Astrocyte of the cerebellum (primary cell): ENCODE results near the gene SNAPC4.

Experiments used
- DNase-seq: peaks from one replicate; pipeline ENCODE4 v3.0.0-alpha.2; 2011; ENCODE audit warnings: low read depth
- H3K4me3 ChIP-seq: 2 replicates; pipeline ENCODE4 v1.5.1; 2011; ENCODE audit warnings: mild to moderate bottlenecking, low read depth, low read length, moderate library complexity
- in situ Hi-C: cut with HindIII; loops from 2 replicates; pipeline ENCODE4 v1.10.0; 2017; ENCODE audit warnings: low sequenced_read_pairs
- TF ChIP-seq, protein P1 (sequence below): IDR thresholded peaks from 2 replicates; pipeline ENCODE4 v1.5.1; 2012; ENCODE audit warnings: low read length, low read depth, moderate library complexity, mild to moderate bottlenecking; ENCODE audit errors: missing control alignments

SNAPC4 gene

DNA sequence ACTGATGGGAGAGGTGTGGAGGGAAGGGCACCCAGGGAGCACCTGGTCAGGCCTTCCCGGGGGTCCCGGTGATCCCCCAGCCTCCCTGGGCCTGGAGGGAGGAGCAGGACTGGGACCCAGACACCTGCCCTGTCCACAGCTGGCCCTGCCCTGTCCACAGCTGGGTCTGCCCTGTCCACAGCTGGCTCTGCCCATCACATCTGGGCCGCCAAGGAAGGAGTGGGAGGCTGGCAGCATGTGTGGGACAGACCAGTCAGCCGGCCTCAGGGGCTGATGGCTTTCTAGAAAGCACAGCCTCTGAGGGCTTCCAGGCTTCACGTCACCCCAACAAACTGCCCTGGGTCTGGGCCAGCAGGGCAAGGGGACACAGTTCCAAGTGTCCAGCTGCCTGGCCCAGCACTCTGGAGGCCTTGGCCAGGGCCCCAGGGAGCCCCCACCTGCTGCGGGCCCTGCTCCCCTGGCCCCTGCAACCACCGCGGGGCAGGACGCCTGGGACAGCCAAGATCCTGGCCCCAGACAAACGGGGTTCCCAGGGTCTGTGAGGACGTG lies 48.6 kb downstream of the SNAPC4 start:
- in situ Hi-C loops = no loop called here
- no peak for DNase-seq
- TF ChIP-seq, protein P1, sequence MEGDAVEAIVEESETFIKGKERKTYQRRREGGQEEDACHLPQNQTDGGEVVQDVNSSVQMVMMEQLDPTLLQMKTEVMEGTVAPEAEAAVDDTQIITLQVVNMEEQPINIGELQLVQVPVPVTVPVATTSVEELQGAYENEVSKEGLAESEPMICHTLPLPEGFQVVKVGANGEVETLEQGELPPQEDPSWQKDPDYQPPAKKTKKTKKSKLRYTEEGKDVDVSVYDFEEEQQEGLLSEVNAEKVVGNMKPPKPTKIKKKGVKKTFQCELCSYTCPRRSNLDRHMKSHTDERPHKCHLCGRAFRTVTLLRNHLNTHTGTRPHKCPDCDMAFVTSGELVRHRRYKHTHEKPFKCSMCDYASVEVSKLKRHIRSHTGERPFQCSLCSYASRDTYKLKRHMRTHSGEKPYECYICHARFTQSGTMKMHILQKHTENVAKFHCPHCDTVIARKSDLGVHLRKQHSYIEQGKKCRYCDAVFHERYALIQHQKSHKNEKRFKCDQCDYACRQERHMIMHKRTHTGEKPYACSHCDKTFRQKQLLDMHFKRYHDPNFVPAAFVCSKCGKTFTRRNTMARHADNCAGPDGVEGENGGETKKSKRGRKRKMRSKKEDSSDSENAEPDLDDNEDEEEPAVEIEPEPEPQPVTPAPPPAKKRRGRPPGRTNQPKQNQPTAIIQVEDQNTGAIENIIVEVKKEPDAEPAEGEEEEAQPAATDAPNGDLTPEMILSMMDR = no peak
- H3K4me3 ChIP-seq = no peak overlapping the region
